DND-41 (cell line): ENCODE results near the gene AKAP13.

Experiments
- ATAC-seq: fragments of 200-7000 bp; cut with Tn5 transposase; 3 replicates; pipeline ENCODE4 v1.9.1; 2021; ENCODE audit warnings: low read depth; ENCODE audit not compliant: insufficient read depth
- DNase-seq: peaks from one replicate; pipeline ENCODE4 v3.0.0-alpha.2; 2020
- H2AFZ ChIP-seq: 2 replicates; pipeline ENCODE4 v1.6.0; 2012; ENCODE audit warnings: low read depth, low read length
- H3K27ac ChIP-seq: 2 replicates; pipeline ENCODE4 v1.5.1; 2012; ENCODE audit warnings: low read length, inconsistent platforms
- H3K27me3 ChIP-seq: fragments of 200-600 bp; sonication (generic); 2 replicates; pipeline ENCODE4 v1.6.0; 2012; ENCODE audit warnings: low read length, mild to moderate bottlenecking, inconsistent platforms; ENCODE audit not compliant: insufficient read depth, poor library complexity
- H3K36me3 ChIP-seq: 2 replicates; pipeline ENCODE4 v1.5.1; 2012; ENCODE audit warnings: low read length, inconsistent platforms; ENCODE audit not compliant: insufficient read depth
- H3K4me1 ChIP-seq: 2 replicates; pipeline ENCODE4 v1.5.1; 2012; ENCODE audit warnings: mild to moderate bottlenecking, low read length; ENCODE audit not compliant: insufficient read depth
- H3K4me2 ChIP-seq: 2 replicates; pipeline ENCODE4 v1.6.0; 2012; ENCODE audit warnings: mild to moderate bottlenecking, moderate library complexity, low read length, inconsistent platforms; ENCODE audit not compliant: insufficient read depth
- H3K4me3 ChIP-seq, 2 experiments: fragments of 200-600 bp in 1 of 2; shearing (Covaris generic) in 1 of 2; 2 replicates each; pipeline ENCODE4 v1.5.1; 2012 to 2016; ENCODE audit warnings: inconsistent platforms in 2 of 2, low read length in 2 of 2, mild to moderate bottlenecking in 2 of 2, low read depth in 1 of 2, moderate library complexity in 1 of 2
- H3K79me2 ChIP-seq: 2 replicates; pipeline ENCODE4 v1.6.0; 2012; ENCODE audit warnings: low read length, inconsistent platforms; ENCODE audit not compliant: insufficient read depth
- H3K9ac ChIP-seq: 2 replicates; pipeline ENCODE4 v1.6.0; 2012; ENCODE audit warnings: low read depth, mild to moderate bottlenecking, inconsistent platforms, low read length, moderate library complexity
- H3K9me3 ChIP-seq: 2 replicates; pipeline ENCODE4 v1.5.1; 2012; ENCODE audit warnings: low read length, moderate library complexity, mild to moderate bottlenecking, inconsistent platforms; ENCODE audit not compliant: insufficient read depth, severe bottlenecking
- H4K20me1 ChIP-seq: 2 replicates; pipeline ENCODE4 v1.6.0; 2012; ENCODE audit warnings: low read length; ENCODE audit not compliant: insufficient read depth
- EZH2 ChIP-seq: IDR thresholded peaks from 3 replicates; pipeline ENCODE4 v1.6.1; 2012; ENCODE audit warnings: borderline replicate concordance, low read depth, mild to moderate bottlenecking, moderate library complexity, low read length, inconsistent platforms; ENCODE audit not compliant: severe bottlenecking
- TF ChIP-seq, protein P1 (sequence below): IDR thresholded peaks from 2 replicates; pipeline ENCODE4 v1.5.1; 2012; ENCODE audit warnings: borderline replicate concordance, low read length, moderate library complexity, mild to moderate bottlenecking; ENCODE audit not compliant: poor library complexity, severe bottlenecking; ENCODE audit errors: extremely low read depth

AKAP13 gene

GRCh38 chr15:85748176-85748575, 367.8 kb downstream of the AKAP13 start:
- no peak for DNase-seq
- H3K9me3 ChIP-seq: no peaks in the 10 kb centered on the region
- no peaks in the 10 kb centered on the region for H4K20me1 ChIP-seq
- peaks cover 53% of the 10 kb centered on the region for H3K36me3 ChIP-seq
- no peaks in the 10 kb centered on the region for H3K27me3 ChIP-seq
- no peak for ATAC-seq
- no peak overlapping the region for H2AFZ ChIP-seq
- no peaks in the 10 kb centered on the region for H3K79me2 ChIP-seq
- no peak overlapping the region for H3K9ac ChIP-seq
- H3K4me1 ChIP-seq: no peaks in the 10 kb centered on the region
- no peak overlapping the region for H3K27ac ChIP-seq
- TF ChIP-seq EZH2: no peak
- TF ChIP-seq, protein P1, sequence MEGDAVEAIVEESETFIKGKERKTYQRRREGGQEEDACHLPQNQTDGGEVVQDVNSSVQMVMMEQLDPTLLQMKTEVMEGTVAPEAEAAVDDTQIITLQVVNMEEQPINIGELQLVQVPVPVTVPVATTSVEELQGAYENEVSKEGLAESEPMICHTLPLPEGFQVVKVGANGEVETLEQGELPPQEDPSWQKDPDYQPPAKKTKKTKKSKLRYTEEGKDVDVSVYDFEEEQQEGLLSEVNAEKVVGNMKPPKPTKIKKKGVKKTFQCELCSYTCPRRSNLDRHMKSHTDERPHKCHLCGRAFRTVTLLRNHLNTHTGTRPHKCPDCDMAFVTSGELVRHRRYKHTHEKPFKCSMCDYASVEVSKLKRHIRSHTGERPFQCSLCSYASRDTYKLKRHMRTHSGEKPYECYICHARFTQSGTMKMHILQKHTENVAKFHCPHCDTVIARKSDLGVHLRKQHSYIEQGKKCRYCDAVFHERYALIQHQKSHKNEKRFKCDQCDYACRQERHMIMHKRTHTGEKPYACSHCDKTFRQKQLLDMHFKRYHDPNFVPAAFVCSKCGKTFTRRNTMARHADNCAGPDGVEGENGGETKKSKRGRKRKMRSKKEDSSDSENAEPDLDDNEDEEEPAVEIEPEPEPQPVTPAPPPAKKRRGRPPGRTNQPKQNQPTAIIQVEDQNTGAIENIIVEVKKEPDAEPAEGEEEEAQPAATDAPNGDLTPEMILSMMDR: no peak
- H3K4me2 ChIP-seq: no peak overlapping the region
- H3K4me3 ChIP-seq: no peak overlapping the region

DNA sequence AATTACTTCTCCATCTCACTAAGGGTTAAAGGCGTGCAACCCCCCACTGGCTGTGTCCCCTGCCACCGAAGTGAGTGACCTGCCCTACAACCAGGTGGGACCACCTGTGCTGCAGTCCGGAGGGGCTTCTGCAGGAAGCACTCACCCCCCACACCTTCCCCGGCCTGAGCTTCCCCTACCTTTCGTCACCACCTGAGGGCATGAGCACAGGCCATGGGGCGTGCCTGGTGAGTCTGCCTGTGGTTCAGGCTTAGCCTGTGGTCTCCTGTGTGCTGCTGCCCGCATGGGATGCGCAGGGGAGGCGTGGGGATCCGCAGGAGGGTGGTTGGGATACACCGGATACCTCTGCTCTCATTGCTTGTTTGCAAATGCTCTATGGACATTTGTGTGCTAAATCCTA, 368.3 kb downstream of the AKAP13 start:
- Histone ChIP-seq H3K9me3 (no peaks in the 10 kb centered on the region), H3K4me2 (no peak overlapping the region), H3K9ac (no peak overlapping the region), H3K36me3 (peaks cover 48% of the 10 kb centered on the region), H3K79me2 (no peaks in the 10 kb centered on the region), H2AFZ (no peak overlapping the region), H3K27me3 (no peaks in the 10 kb centered on the region), H3K4me1 (no peaks in the 10 kb centered on the region), H3K4me3 (no peak overlapping the region), H4K20me1 (no peaks in the 10 kb centered on the region), H3K27ac (no peak overlapping the region)
- DNase-seq: no peak
- TF ChIP-seq EZH2: no peak
- TF ChIP-seq, protein P1: no peak
- ATAC-seq: no peak; the same call in 2 of the 3 replicates

- Histone ChIP-seq H3K9me3 (no peaks in the 10 kb centered on the region), H3K79me2 (no peaks in the 10 kb centered on the region), H4K20me1 (no peaks in the 10 kb centered on the region), H3K9ac (no peak overlapping the region), H3K27me3 (no peaks in the 10 kb centered on the region), H3K36me3 (peaks cover 41% of the 10 kb centered on the region), H3K4me3 (no peak overlapping the region), H3K4me1 (no peaks in the 10 kb centered on the region), H3K4me2 (no peak overlapping the region), H3K27ac (no peak overlapping the region), H2AFZ (no peak overlapping the region)
- ATAC-seq: no peak
- DNase-seq: no peak
- TF ChIP-seq, protein P1: no peak
- no peak for TF ChIP-seq EZH2
Measured at GRCh38 chr15:85749261-85750151, 369.1 kb downstream of the AKAP13 start.
